GM21737 (cell line): ENCODE data around the gene GOLGA8O.
"Not testable (repeated sequence)": the region's sequence is repeated elsewhere in the genome, so short reads cannot be mapped to it uniquely, and the experiment has no call there.

Source experiments
- ATAC-seq: cut with Tn5 transposase; IDR thresholded peaks from one replicate; pipeline ENCODE4 v1.9.1; 2021; ENCODE audit warnings: mild to moderate bottlenecking, moderate library complexity; ENCODE audit not compliant: unreplicated experiment

Gene GOLGA8O, protein sequence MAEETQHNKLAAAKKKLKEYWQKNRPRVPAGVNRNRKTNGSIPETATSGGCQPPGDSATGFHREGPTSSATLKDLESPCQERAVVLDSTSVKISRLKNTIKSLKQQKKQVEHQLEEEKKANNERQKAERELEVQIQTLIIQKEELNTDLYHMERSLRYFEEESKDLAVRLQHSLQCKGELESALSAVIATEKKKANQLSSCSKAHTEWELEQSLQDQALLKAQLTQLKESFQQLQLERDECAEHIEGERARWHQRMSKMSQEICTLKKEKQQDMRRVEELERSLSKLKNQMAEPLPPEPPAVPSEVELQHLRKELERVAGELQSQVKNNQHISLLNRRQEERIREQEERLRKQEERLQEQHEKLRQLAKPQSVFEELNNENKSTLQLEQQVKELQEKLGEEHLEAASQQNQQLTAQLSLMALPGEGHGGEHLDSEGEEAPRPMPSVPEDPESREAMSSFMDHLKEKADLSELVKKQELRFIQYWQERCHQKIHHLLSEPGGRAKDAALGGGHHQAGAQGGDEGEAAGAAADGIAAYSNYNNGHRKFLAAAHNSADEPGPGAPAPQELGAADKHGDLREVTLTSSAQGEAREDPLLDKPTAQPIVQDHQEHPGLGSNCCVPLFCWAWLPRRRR

GRCh38 chr15:32455534-32455933, at the start of gene GOLGA8O:
TSS of gene GOLGA8O (minus strand) at chr15:32455634. CDS start at chr15:32455536, 98 bp downstream.
- not testable (repeated sequence) for ATAC-seq

- not testable (repeated sequence) for ATAC-seq
These were observed 48.8 kb upstream of the GOLGA8O start for GRCh38 chr15:32504152-32504811.

DNA sequence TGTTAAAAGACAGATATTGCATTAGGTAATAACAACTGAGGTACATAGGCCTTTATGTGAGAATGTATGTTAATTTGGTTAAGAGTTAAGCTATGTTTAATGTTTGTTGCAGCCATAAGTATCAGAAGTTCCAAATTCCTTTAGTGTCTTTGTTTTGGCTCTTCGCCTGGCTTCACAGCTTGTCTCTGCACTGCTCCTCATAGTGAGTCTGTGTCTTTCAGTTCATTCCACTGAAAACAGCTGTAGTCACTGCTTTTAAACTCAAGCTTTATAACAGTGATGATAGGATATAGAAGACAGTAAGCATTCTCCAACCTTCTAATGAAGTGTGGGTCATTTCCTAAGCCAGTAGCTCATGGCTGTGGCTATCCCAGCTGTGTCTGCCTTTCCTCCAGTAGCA, 47.5 kb upstream of the GOLGA8O start:
- ATAC-seq, result not testable (repeated sequence)

DNA sequence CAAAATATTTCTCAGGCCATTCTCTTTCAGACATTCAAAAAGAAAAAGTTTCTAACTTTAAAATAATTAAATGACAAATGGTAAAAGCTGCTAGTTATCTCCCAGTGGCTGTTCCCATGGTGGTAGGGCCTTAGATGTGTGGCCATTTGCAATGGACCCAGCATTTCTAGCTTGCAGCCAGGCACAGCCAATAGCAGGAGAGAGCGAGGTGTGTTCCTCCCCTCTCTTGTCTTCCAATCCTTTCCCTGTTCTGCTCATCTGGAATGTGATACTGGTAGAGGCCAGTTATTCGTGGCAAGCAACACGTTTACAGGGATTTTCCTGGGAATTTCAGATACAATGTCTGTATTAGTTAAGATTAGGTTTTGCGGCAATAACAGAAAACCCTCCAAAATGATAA, 37.3 kb upstream of the GOLGA8O start:
- not testable (repeated sequence) for ATAC-seq

DNA sequence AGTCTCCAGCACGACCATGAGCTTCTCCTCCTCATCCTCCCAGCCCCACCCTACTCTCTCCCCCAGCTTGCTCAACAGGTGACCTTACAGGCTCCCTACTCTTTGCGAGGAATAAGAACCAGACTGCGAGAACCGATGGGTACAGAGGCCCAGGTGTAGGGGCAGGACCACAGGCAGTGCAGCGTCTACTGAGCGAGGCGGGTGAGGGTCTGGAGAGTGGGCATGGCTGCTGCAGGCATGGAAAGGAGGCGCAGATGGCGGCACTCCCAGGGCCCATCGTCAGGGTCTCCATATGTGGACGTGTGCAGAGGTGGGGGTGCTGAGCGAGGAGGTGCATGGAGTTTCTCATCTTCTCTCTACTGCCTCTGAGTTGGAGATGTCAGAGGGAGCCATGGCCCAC, 31.0 kb upstream of the GOLGA8O start:
- ATAC-seq, result not testable (repeated sequence)

GRCh38 chr15:32483377-32483776, 27.9 kb upstream of the GOLGA8O start:
- ATAC-seq, result not testable (repeated sequence)

DNA sequence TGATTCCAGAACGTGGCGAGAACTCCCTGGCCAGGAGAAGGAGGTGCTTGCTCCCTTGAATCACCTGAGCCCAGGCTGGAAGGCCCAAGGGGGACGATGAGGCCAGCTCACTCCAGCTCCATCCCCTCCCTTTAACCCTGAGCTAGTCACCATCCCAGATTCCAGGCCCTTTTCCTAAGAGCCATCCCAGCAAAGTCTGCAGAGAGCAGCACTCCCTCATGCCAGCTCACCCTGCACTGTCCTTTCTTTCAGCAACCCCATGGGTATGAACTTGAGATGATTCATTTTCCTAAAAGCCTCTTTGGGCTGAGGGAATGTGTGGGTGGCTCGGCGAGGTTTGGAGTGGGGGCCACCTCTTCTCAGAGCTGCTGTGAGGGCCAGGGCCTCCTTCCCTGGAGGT, 26.2 kb upstream of the GOLGA8O start:
- not testable (repeated sequence) for ATAC-seq

DNA sequence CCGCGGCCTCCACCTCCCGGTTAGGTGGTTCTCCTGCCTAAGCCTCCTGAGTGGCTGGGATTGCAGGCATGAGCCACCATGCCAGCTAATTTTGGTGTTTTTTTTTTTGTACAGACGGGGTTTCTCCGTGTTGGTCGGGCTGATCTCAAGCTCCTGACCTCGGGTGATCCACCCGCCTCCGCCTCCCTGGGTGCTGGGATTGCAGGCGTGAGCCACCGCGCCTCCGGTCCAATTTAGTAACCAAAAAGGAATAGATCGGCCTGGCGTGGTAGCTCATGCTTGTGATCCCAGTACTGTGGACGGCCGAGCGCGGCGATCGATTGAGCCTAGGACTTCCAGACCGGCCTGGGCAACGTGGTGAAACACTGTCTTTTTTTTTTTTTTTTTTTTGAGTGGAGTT, 12.6 kb upstream of the GOLGA8O start:
- ATAC-seq, result not testable (repeated sequence)

- not testable (repeated sequence) for ATAC-seq
These were observed 14.9 kb downstream of the GOLGA8O start for GRCh38 chr15:32440445-32440977.

DNA sequence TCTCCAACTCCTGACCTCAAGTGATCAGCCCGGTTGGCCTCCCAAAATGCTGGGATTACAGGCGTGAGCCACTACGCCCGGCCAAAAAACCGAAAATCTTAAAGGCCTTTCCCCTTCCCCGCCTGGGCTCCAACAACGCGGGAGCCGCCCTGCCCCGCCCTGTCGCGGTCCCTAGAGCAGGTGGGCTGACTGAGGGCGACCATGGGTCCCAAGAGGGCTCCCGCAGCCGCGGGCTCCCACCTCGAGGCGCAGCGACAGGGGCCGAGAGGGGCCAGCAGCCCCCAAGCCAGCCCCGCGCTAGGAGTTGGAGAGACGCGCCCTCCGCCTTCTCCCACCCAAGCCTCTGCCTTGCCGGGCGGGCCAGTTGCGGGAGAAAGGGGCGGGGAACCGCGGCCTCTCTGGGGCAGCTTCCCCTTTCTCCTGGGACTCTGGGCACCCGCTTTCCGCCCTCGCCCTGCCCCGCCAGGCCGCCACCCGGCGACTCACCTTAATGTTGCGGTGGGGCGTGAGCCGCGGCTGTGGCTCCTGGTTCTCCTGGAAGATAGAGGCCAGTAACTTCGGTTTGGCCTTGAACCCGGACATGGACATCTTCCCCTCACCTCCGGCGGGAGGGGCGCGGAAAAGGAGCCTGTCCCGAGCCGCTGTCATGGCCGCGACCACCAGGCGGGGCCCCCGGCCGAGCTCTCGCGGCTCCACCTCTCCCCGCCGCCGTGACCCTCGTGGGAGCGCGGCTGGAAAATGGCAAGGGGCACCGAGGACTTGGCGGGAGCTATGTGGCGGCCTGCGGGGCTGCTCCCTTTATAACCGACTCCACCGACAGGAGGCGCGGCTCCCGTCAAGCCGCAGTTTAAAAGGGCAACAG, 21.1 kb downstream of the GOLGA8O start:
- not testable (repeated sequence) for ATAC-seq

DNA sequence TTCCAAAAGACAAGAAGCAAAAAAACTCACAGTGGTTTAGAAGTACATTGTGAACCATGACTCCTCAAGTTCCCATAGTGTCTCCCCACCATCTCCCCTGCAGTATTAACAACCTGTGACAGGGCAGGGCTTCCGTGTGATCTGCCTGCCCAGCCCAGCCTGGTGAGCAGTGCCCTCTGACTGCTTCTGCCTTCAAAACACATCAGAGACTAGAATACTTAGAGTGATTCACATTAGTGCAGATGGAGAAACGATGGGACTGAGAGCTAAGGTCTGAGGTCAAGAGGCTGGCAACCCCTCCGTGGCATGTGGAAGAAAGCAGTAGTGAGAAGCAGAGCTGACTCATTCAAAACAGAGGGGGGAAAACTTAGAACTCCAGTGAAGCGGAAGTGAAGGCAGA, 27.8 kb downstream of the GOLGA8O start:
- not testable (repeated sequence) for ATAC-seq

DNA sequence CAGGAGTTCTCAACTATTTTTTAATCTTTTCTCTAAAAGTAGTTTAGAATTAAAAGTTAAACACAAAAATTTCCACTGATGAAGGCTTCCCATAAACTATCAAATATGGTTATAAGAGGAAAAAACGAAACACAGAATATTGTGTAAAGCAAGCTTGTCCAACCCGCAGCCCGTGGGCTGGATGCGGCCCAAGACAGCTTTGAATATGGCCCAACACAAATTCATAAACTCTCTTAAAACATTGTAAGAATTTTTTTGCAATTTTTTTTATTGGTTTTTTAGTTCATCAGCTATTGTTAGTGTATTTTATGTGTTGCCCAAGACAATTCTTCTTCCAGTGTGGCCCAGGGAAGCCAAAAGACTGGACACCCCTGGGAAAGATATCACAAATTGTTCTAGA, 28.9 kb downstream of the GOLGA8O start:
- ATAC-seq, result not testable (repeated sequence)

GRCh38 chr15:32407903-32408302, 47.5 kb downstream of the GOLGA8O start:
- ATAC-seq, result not testable (repeated sequence)

DNA sequence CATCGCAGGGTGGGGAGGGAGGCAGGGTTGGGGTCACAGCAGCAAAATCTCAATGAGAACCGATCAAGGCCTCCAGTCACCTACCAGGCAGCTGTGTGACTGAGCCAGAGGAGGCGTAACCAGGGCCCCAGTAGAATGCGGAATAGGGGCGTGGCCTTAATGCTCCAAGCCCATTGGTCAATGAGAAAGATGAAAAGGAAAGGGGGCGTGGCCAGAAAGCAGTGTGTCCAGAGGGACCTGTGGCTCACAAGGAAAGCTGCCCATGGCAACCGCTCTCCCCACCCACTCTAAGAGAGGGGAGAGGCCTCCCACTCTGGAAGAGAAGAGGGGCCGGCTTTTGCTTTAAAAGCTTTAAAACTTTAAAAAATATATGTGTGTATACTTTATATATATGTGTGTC, 52.2 kb downstream of the GOLGA8O start, which contains the start of gene GOLGA8K:
TSS of gene GOLGA8K (minus strand) at position 101 of the 400 bp plus-strand sequence. CDS start at position 3, 98 bp downstream.
- not testable (repeated sequence) for ATAC-seq

DNA sequence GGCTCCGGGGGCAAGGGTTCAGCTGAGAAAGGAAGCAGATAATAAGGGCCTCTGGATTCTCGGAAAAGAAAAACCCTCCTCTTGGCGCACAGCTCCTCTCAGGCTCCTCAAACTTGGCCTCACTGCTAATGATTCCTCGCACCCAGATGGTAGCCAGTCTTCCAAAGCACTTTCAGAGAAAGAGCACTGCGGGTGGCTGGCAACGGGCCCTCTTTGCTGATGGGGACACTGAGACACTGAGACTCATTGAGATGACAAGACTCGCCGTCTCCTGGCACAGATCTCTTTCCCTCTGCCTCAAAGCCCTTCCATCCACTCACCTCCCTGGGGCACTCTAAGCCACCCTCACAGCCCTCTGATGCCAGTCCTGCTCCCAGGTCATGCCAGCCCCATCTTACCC, 58.9 kb downstream of the GOLGA8O start:
- ATAC-seq, result not testable (repeated sequence)
